Prostate gland (tissue), 2 donors: ENCODE data around the gene FN3K.

ENCODE experiments used
- POLR2A ChIP-seq: fragments of 450-650 bp; IDR thresholded peaks from one replicate; pipeline ENCODE4 v1.6.1; 2016; ENCODE audit warnings: antibody characterized with exemption, mild to moderate bottlenecking
- POLR2AphosphoS5 ChIP-seq: sonication (generic); formaldehyde crosslinking; IDR thresholded peaks from one replicate; pipeline ENCODE4 v1.6.1; 2017; ENCODE audit warnings: antibody characterized with exemption
- TF ChIP-seq, protein P1 (sequence below), 4 experiments: fragments of 200-600 bp in 2 of 4; fragments of 450-650 bp in 2 of 4; sonication (generic) in 2 of 4; IDR thresholded peaks; 1 replicate in 3 of 4; 2 replicates in 1 of 4; pipeline ENCODE4 v1.5.1; 2016 to 2019; ENCODE audit warnings: antibody characterized with exemption in 4 of 4, mild to moderate bottlenecking in 2 of 4, moderate library complexity in 2 of 4

DNA sequence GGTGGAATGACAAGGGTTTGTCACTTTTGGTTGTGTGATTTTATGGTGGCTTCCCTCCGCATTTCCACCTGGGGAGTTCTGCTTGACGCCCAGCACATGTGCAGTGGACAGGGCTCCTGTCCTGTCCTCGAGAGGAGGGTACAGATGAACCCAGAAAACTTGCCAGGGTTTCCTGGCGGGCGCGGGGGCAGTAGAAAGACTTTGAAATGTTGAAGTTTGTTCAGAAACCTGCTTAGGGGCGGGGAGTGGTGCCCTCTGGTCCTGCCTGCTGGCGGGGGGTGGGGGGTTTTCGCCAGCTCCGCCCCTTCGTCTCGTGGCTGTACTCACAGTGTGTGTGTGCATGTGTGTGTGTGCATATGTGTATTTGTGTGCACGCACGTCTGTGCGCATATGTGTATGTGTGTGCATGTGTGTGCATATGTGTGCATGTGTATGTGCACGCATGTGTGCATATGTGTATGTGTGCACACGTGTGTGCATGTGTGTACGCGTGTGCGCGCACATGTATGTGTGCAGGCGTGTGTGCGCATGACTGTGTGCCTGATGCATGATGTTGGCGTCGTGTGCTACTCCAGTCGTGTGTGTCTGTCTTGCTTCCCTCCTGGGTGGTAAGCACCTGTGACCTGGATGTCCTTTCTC, 12.1 kb upstream of the FN3K start:
- TF ChIP-seq, protein P1, sequence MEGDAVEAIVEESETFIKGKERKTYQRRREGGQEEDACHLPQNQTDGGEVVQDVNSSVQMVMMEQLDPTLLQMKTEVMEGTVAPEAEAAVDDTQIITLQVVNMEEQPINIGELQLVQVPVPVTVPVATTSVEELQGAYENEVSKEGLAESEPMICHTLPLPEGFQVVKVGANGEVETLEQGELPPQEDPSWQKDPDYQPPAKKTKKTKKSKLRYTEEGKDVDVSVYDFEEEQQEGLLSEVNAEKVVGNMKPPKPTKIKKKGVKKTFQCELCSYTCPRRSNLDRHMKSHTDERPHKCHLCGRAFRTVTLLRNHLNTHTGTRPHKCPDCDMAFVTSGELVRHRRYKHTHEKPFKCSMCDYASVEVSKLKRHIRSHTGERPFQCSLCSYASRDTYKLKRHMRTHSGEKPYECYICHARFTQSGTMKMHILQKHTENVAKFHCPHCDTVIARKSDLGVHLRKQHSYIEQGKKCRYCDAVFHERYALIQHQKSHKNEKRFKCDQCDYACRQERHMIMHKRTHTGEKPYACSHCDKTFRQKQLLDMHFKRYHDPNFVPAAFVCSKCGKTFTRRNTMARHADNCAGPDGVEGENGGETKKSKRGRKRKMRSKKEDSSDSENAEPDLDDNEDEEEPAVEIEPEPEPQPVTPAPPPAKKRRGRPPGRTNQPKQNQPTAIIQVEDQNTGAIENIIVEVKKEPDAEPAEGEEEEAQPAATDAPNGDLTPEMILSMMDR (IDR thresholded peaks at IDR 0.05) = no peak
- TF ChIP-seq POLR2AphosphoS5 (no peak), POLR2A (no peak)
